SHP77 (cell line): ENCODE data around the gene IFTAP.
"Not testable (repeated sequence)": the region's sequence is repeated elsewhere in the genome, so short reads cannot be mapped to it uniquely, and the experiment has no call there.

Source experiments
- DNase-seq, 2 experiments: peaks; one replicate each; lab custom pipeline; 2025; lab: John Stamatoyannopoulos, UW

The IFTAP gene

DNA sequence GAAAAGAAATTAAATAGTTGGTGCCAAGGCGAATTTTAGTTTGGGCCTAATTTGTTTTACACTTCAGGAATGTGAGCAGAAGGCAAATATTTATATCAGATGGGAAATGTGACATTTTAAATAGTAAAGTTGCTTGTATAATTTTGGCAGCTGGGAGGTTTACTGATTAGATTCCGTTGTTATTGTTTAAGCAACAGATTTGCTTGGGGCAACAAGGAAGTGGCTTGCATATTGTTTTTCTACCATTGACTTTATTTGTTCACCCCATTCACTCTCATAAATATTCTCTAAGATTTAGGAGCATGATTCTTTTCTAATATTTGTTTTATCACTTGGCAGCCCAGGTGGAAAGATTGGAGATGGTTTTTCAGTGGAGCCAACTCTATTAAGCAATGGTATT is 44.3 kb downstream of the IFTAP start:
- DNase-seq = no peak

DNA sequence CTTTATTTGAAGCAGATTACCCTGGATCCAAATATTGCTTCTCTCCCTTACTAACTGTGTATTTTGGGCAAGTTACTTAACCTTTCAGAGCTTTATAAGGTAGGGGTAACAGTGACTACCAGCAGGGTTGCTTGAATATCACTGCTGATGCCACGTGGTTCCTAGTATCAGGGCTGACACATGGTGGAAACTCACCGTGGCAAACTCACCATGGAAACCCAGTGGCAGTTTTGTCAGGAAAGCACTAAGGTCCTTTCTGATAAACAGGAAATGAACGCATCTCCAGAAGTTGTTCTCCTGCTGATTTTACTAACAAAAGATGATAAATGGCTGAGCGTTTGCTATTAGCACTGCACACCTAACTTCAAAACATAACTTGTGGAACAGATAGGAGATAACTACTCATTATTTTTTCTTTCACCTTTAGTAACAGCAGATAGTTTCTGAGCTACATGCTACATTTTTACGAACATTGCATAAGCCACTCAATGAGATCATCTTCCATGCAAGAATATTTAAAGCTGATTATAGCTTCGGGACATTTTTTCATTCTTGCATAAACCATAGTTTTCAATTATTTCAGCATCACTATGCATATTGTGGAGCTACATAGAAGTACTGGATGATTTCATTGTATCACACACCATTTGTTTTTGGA is 63.4 kb downstream of the IFTAP start:
- DNase-seq = no peak

DNA sequence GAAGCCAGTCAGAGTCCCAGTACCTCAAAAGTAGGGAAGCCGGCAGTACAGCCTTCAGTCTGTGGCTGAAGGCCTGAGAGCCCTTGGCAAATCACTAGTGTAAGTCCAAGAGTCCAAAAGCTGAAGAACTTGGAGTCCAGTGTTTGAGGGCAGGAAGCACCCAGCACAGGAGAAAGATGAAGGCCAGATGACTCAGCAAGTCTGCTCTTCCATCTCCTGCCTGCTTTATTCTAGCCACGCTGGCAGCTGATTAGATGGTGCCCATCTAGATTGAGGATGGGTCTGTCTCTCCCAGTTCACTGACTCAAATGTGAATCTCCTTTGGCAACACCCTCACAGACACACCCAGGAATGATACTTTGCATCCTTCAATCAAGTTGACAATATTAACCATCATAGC is 67.1 kb downstream of the IFTAP start:
- DNase-seq = not testable (repeated sequence)

DNA sequence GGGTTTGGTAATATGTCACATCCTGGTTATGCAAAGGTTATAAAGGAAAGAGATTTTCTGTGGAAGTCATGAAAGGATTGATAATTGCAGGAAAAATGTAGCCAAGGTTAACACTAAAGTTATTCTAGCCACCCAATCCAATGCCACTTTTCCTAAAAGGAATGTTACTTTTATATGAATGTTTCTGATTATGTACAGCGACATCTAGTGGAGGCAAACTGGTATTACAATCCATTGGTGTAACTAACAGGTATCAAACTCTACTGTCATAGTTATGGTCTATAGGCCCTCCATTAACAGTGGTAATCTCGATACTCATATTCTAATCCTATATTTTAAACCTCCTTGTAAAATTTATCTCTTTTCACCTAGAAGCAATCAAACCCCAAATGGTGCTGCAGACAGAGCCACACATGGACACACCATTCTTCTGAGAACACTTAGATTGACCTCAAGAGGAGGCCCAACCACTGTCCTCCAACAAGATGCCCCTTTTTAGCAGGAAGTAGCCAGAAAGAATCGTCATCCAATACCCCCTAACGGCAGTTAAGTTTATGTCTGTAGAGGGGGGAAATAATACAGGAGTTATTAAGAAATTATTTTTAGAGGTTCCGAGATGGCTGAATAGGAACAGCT is 78.6 kb downstream of the IFTAP start:
- DNase-seq = peak; percentile 18 to 42

DNA sequence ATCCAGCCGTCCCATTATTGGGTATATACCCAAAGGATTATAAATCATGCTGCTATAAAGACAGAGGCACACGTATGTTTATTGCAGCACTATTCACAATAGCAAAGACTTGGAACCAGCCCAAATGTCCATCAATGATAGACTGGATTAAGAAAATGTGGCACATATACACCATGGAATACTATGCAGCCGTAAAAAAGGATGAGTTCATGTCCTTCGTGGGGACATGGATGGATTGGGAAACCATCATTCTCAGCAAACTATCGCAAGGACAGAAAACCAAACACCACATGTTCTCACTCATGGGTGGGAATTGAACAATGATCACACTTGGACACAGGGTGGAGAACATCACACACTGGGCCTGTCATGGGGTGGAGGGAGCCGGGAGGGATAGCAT is 85.2 kb downstream of the IFTAP start:
- DNase-seq = not testable (repeated sequence)

DNA sequence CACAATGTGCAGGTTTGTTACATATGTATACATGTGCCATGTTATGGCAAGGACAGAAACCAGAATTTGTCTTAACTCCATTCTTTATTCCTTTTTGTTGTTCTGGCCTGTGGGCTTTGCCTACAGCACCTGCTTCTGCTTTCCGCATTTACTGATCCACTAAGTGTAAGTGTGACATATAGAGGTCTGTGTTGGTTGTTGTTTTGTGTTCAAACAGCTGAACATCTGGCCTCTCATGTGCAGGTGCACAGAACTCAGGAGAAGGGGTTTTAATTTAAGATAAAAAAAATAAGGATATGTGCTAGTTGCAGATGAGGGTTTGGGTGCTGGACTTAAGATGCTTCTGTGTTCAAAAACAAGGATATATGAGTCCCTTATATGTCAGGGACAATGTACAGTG is 89.5 kb downstream of the IFTAP start:
- DNase-seq = no peak

DNA sequence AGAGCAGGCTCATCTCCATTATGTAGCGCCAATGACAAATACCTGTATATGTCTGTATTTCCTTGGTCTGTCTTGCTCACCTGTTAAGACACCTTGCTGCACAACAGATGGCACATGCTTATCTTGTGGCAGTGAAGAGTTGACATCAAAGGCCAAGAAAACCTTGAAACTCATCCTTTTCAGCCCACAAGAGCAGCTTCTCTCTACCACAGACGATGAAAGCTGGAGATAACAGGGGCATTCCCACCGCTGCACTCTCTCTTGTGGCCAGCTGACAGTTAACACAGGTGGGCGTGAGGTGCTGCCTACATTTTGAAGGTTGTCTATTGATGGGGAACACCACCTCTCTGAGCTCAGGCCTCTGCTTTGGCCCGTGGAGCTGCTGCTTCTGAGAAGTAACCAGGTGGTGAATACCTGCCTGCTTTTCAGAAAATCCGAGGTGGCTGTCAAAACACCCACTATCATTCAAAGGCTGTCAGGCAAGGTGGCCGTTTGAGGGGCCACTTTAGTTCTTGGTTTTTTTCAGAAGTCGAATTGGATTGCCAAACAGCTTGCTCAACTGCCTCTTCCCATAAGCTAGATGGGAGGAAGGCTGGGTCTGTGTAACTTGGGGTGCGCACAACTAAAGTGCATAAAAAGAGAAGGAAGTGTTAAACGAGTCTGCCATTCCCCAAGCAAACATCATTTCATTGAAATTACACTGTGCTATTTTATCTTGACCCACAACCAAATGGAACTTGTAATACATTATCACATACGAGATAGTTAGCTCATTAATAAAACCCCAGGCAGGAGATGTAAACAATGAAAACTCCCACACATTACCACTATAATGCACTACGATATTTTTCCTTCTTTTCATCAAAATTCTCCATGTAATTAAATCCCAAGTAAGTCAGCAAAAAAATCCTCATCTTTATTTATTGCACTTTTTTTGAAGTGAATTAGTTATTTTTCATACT is 90.8 kb downstream of the IFTAP start:
- DNase-seq = no peak

DNA sequence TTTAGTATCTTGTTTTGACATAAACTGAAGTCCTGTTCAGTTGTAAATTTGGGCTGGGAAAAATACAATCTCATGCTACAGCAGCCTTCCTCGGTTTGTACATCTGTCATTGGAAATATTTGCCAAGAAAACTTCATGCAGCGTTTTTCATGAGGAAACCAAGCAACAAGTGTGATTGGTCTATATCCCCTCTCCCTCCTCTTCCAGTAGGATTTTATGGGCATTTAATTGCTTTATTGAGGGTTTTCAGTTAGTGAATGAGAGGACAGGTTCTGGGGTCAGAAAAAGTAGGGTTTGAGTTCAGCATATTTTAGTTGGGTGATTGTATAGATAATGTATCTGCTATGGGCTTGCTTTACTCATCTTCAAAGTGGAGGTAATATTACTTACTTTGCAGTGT is 93.8 kb downstream of the IFTAP start:
- DNase-seq = no peak

DNA sequence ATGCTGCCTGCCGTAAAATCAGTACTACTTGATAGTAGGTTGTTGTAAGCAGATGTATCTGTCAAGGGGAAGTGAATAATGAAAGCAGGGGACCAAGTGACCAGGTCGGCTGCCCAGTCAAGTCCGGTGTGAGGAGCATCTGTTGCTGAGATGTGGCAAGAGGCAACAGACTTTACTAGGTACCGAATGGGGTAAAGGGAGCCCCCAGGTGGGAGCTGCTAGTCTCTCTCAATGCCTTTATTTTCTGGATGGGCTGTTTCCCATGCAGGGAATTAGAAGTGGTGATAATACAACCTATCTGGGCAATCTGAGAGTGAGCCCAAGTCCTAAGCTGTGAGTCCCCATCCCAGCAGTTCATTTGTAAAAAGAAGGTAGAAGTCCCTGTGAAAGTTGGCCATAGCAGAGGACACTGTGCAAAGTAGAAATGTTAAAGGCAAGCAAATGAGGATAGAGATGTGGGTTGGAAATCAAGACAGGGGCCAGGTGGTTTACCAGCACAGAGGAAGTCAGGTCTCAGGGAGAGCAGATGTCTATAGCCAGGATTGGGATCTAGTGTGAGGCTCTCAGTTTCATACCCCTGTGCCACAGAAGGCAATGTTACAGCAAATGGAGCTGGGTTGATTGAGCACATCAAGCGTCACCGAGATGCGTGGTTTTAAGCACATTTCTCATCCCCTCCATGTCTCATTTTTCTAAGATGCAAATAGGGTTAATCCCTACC is 94.4 kb downstream of the IFTAP start:
- DNase-seq = no peak

DNA sequence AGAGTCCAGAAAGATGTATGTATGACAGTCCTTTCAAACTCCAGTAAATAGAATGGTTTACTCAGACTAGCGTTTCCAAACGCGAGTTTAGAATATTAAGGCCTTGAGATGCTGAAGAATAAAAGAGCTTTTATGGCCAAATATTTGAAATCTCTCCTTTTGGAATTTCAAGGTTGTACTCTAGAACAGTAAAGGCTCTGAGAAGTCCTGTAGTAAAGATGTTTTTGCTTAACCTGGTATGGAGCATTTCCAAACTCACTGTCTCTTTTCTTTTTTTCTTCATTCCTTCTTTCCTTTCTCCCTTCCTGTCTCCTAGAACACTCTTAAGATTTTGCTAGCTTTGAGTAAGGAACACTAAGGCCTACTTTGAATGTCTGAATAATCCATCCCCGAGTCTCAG is 95.1 kb downstream of the IFTAP start:
- no peak for DNase-seq

DNA sequence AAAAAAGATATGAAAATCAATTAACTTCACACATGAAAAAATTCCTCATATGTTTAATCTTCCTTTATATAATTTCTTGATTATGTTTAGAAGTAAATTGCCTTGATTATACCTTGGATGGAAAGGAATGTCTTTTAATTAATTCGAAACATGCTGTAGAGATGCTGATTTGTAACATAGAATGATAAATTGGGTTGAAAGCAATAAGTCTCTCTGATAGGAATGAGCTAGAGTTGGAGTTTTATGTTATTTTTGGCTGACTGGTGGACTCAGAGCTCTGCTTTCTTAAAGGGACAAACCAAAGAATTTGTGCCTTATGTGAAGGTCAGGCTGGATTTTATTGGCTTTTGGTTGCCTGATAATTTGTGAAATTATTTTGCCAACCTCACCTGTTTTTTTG is 98.4 kb downstream of the IFTAP start:
- no peak for DNase-seq

DNA sequence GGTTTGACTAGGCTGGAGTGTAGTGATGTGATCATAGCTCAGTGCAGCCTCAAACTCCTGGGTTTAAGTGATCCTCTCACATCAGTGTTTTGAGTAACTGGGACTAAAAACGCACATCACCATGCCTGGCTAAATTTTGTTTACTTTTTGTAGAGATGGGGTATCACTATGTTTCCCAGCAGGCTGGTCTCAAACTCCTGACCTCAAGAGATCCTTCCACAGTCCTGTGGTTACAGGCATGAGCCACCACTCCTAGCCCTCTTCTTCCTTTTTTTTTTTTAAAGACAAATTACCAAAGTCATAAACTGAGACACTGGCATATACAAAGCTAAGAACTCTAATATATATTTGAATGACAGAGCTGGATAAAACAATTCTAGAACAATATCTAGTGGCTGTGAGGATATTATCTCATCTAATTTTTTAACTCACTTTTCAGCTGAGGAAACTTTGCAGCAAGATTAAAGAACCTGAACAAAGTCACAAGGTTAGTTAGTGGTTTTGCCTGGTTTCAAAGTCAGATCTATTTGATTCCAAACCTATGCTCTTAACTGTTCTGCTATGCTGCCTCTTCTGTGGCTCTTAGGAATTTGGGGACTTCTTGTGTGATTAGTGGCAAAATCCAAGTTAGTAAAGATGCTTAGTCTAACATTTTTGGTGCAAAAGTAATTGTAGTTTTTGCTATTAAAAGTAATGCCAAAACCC is 99.0 kb downstream of the IFTAP start:
- no peak for DNase-seq

DNA sequence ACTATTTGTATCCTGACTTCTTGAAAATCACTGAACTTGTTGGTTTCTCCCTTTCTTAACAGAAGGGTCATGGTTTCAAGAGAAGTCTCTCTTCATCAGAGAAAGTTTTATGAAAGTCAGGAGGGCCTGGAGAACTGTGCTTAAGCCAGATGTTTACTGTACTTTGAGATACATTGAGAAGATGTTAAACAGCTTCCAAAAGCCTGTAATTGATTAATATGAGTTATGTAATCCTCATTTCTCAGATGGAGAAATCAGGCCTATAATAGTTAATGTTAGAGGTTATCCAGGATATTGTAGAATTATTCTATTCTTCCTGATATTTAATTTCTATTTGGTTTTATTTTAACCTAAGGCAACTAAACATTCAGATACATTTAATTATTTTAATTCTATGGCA is 100.8 kb downstream of the IFTAP start:
- DNase-seq = no peak

DNA sequence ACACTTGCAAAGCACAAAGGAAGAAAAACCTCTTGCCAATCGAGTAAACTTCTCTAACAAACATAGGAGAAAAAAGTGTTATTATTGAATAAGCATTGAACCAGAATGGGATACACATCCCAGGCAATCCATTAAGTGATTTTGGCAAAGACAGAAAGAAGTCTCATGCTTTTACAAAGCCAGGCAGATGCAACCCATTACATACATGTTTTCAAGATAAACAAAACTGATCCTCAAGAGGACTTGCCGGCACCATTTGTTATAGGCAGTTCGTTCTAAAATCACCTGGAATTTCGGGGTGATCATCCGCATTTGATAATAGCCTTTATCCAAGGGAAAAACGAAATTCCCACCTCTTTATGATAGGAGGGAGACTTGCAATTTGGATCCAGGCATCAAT is 101.3 kb downstream of the IFTAP start:
- DNase-seq = no peak

DNA sequence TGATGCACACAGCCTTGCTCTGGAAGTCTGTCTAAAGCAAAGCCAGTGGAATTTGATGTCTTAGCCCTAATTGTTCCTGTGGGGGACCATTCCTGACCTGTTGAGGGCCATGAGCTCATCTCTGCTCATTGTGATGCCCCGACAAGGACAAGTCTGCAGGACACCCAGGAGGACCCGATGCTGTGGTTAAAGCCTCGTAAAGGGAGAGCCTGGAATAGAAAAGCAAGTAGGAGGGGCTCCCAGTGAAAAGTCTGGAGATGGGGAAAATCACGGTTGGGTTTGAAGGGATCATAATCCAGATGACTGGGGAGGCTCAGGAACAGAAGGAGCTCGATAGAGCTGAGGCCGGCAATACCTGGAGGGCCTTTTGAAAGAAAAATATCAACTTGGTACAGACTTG is 102.2 kb downstream of the IFTAP start:
- DNase-seq = no peak

DNA sequence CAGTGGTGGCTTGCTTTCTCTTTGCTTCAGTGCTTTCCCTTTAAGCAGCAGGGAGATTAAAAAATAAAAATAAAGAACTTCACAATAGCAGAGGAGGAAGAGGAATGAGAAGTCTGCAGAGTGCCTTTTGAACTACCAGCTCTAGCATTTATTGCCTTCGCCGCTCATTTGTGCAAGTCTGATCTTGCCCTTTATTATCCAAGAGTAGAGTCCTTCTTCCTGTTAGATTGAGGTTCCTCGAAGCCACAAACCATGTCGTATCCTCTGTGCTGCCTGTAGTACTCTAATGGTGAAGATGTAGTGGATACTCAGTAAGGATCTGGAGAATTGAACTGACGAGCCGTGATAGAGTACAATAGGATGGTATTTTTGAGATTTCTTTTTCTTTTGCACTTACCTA is 105.0 kb downstream of the IFTAP start:
- DNase-seq = no peak

DNA sequence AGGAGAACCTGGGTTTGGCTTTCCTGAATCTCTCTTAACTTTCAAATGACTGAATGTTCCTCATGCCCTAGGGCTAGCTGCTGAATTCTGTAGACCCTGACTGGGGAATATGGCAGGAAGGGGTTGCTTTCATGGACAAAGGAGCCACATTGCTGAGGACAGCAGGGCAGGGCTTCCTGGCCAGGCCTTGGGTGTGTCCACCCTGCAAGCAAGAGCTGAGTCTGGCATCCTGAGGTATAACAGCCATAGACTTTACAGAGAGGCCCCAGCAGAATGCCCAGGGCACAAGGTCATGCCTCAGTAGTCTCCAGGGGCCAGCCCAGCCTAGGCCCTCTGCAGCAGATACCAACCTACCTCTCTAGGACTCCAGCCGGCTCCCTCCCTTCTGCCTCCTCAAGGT is 105.9 kb downstream of the IFTAP start:
- DNase-seq = no peak

DNA sequence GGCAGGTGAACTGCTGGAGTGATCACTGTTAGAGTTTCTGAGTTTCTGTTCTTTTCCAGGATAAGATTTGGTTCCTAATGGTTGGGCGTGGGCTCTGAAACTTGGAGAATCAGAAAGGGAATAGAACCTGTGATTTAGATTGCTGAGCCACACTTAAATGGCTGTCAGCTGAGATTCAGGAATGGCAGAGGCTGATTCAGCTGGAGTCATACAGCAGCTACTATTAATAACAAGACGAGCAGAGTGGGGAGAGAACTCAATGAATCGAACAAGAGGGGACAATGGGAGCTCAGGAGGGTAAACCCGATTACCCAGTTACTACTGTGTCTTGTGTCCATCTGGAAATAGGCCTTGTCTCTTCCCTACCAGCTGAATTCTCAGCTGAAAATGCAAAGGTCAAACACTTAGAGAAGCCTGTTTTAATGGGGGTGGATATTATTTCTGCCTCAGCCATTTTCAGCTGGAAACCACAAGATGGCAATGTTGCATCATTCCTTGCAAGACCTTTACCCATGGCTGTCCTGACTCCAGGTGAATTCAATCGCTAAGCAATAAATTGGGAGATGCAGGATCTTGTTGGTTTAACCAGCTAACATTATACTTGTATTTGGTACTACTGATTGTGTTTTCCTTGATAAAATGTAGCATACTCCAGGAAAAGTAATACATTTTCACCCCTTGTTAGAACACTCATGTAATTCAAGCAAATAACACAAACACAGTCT is 108.2 kb downstream of the IFTAP start:
- DNase-seq = peak; percentile 79 to 81

DNA sequence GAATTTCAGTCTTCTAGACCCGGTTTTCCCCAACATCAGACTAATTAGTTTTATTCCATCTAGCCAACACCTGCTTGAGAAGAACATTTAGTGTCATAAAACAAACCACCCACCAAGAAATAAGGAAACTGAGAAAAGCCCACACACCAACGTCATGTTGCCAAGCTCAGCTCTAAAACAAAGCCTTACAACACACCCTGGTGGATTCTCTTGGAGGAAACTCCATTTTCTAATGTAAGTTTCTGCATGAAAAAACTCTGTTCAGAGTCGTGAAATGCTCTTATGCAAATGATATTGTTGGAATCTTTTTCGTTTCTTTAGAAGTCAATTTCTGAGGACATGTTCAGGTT is 108.7 kb downstream of the IFTAP start:
- DNase-seq = no peak
